GM12872 (cell line): ENCODE data around the gene TBC1D22A.

Experiments
- TF ChIP-seq, protein P1 (sequence below): IDR thresholded peaks from 3 replicates; pipeline ENCODE4 v1.5.1; 2011; ENCODE audit warnings: low read depth, mild to moderate bottlenecking, low read length, moderate library complexity; ENCODE audit not compliant: insufficient read depth

Gene TBC1D22A

DNA sequence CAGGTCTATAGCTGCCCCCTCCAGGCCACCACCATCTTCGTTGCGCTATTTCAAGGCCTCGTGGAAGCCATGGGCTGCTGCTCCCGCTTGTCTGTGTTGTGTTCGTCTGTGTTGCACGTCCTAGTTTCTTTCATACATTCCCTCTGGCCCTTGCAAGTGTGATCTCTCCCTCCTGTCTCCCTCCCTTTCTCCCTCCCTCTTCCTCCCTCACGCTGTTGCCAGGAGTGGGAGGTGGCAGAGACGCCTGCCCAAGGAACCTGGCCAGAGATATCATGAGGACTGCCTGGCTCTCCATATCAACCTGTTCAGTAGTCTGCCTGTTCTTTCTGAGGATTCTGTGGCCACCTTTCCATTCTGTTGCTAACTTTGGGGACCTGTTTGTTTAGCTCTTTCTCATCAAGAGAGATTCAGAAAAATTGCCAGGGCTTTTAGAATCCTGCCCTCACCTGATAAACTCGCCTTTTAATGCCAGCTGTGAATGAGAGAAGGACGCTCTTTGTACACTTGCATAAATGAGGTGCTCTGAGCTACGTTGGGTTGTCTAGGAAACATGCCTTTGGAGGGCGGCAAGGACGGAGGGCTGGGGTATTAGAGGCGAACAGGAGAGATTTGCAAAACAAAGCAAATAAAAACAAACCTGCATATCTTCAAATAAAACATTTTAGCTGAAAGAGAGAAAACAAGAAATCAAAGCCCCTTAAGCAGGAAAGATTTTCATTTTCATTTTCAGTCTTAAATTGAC, 185.2 kb downstream of the TBC1D22A start:
- TF ChIP-seq, protein P1, sequence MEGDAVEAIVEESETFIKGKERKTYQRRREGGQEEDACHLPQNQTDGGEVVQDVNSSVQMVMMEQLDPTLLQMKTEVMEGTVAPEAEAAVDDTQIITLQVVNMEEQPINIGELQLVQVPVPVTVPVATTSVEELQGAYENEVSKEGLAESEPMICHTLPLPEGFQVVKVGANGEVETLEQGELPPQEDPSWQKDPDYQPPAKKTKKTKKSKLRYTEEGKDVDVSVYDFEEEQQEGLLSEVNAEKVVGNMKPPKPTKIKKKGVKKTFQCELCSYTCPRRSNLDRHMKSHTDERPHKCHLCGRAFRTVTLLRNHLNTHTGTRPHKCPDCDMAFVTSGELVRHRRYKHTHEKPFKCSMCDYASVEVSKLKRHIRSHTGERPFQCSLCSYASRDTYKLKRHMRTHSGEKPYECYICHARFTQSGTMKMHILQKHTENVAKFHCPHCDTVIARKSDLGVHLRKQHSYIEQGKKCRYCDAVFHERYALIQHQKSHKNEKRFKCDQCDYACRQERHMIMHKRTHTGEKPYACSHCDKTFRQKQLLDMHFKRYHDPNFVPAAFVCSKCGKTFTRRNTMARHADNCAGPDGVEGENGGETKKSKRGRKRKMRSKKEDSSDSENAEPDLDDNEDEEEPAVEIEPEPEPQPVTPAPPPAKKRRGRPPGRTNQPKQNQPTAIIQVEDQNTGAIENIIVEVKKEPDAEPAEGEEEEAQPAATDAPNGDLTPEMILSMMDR = no peak

DNA sequence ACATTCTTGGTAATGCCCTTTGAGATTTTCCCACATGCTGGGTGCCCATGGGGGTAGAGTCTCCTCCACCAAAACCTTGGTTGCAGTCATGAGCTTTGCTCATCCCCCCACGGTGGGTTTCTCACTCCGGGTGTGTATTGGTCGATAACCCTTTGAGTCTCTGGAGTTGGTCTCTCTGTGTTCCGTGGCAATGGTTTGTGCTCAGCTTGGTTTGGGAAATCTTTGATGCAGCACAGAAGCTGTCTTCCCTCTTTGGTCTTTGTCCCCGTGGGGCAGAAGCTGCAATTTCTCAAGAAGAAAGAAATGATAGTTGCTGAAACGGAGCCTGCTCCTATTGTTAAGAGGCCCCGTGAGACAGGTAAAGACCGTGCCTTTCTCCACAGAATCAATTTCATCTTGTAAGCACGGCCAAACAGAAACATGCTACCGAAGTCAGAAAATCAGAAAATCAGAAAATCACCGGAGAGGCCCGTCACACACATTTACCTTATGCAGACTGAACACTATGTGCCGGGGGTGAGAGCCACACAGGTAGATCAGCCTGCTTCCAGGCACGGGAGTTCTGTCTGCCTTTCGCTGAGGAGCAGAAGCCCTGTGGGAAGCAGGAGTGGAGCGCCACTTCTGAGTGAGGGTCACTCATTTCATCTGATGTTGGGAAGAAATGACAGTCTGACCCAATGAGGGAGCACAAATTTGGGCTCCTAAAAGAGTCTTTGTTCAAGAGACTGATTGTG, 186.1 kb downstream of the TBC1D22A start:
- TF ChIP-seq, protein P1 = no peak

DNA sequence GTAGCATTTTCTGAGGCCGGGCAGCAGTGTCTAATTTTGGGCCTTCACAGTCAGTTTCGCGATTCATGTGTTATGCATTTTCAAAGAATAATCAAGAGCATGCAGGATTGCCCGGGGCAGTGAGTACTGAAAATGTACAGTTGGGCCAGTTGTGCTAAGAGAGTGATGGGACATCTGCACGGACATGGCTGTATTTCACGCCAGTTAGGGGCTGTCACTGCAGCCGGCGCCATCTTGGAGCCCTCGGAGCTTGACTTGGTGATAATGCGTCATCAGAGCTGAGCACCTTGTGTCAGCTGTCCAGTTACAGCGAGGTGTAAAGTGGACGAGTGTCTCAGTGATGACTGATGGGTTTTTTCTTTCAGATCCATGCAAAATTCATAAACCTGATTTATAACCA, 188.9 kb downstream of the TBC1D22A start:
- TF ChIP-seq, protein P1 = no peak

DNA sequence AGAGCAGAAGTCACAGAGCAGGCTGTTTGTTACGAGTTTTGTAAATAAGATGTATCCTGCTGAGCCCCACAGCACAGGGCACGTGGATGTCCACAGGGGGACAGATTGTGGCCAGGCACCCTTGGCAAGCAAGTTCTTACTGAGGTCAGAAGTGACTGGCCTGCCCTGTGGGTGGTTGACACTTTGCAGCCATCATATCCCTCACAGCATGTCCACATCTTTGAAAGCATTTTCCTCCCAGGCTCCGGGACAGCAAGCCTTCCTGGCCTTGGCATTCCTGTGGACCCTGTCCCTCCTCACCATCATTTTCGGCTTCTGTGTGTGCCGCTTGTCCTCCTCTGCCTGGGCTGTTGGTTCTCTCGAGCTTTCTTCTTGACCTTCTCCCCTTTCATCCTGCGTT, 189.5 kb downstream of the TBC1D22A start:
- TF ChIP-seq, protein P1 = no peak

DNA sequence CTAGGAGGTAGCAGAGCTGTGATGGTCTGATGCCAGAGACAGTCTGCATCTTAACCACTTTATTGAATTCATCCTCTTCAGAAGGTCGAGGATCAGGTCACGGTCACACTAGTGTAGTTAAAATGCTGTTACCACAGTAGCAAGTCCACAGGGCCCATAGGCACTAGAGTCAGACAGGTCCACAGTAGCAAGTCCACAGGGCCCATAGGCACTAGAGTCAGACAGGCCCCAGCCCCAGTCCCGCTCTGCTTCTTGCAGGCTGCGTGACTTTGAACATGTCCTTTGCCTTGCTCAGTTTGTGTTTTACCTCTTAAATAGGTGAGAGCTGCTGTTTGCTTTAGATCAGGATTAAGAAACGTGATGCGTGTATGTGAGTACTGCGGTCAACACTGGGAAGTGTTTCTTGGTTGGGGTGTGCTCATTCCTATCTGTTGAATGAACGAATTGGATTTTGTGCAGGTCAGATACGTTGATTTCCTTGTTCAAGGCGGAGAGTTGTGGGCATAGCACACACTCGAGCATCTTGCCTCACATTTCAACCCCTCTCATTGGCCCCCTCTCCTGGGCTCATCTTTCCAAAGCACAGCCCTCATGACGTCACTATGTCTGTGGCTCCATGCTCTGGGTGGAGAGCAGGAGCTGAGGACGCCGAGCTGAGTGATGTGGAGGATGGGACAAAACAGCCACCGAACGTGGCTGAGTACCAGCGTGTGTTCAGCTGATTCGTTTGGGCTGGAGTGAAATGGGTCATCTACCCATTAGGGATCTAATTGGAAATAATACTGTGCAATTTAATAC, 191.7 kb downstream of the TBC1D22A start:
- TF ChIP-seq, protein P1 = no peak

DNA sequence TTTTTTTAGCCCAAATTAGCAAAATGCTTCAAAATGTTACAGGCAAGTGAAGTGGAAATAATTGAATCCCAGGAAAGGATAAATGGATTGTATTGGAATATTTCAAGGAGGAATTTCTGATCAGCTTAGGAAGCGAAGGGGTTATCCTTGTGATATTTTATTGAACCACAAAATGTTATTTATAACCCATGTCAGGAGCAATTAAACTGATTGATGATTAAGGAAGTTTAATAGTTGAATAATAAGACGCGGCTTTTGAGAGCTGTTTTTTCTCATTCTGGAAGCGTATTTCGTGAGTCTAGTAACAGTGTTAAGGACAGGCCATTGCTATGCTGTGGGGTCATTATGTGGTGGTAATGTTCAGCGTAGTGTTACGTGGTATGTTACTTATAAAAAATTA, 192.3 kb downstream of the TBC1D22A start:
- TF ChIP-seq, protein P1 = no peak
